HG03103 (cell line): ENCODE data around the gene MED12L.
A peak's percentile ranks its signal among the peaks of the same experiment; 100 is the strongest.

ENCODE experiments used
- ATAC-seq: cut with Tn5 transposase; IDR thresholded peaks from one replicate; pipeline ENCODE4 v1.9.1; 2021; ENCODE audit warnings: low read depth; ENCODE audit not compliant: unreplicated experiment

The MED12L gene

GRCh38 chr3:151086484-151087456 lies 1.3 kb downstream of the MED12L start:
- peak; percentile 61 for ATAC-seq

- no peak for ATAC-seq
These were observed 2.2 kb downstream of the MED12L start for GRCh38 chr3:151087648-151088047.

- ATAC-seq: no peak
These were observed 6.4 kb downstream of the MED12L start for GRCh38 chr3:151091685-151092345.

- ATAC-seq: no peak
These were observed 7.7 kb downstream of the MED12L start for GRCh38 chr3:151093148-151093547.

GRCh38 chr3:151093905-151094304 lies 8.4 kb downstream of the MED12L start:
- ATAC-seq: no peak

GRCh38 chr3:151096716-151097115 lies 11.3 kb downstream of the MED12L start:
- no peak for ATAC-seq

- no peak for ATAC-seq
These were observed 14.6 kb downstream of the MED12L start for GRCh38 chr3:151100076-151100475.

GRCh38 chr3:151101270-151101969 lies 16.0 kb downstream of the MED12L start:
- ATAC-seq: no peak

GRCh38 chr3:151106311-151106710 lies 20.8 kb downstream of the MED12L start:
- no peak for ATAC-seq

GRCh38 chr3:151107177-151107576 lies 21.7 kb downstream of the MED12L start:
- no peak for ATAC-seq

GRCh38 chr3:151107701-151108100 lies 22.2 kb downstream of the MED12L start:
- no peak for ATAC-seq

- ATAC-seq: no peak
These were observed 23.9 kb downstream of the MED12L start for GRCh38 chr3:151109286-151109800.

GRCh38 chr3:151112731-151113130 lies 27.3 kb downstream of the MED12L start:
- no peak for ATAC-seq

GRCh38 chr3:151113343-151113742 lies 27.9 kb downstream of the MED12L start:
- no peak for ATAC-seq

GRCh38 chr3:151117047-151117446 lies 31.6 kb downstream of the MED12L start:
- ATAC-seq: no peak

GRCh38 chr3:151119188-151119587 lies 33.7 kb downstream of the MED12L start:
- ATAC-seq: no peak

- ATAC-seq: no peak
These were observed 34.9 kb downstream of the MED12L start for GRCh38 chr3:151120409-151120808.

- ATAC-seq: no peak
These were observed 35.6 kb downstream of the MED12L start for GRCh38 chr3:151121016-151121415.

GRCh38 chr3:151123827-151124226 lies 38.4 kb downstream of the MED12L start:
- ATAC-seq: no peak

GRCh38 chr3:151124476-151124875 lies 39.0 kb downstream of the MED12L start:
- no peak for ATAC-seq

- ATAC-seq: no peak
These were observed 45.0 kb downstream of the MED12L start for GRCh38 chr3:151130428-151130827.
